GM12892 (cell line): ENCODE measurements around the gene RTN1.

Experiments
- POLR2A ChIP-seq: IDR thresholded peaks from 2 replicates; pipeline ENCODE4 v1.6.1; 2011; ENCODE audit warnings: low read depth, low read length, control low read depth
- POLR2AphosphoS5 ChIP-seq: IDR thresholded peaks from 2 replicates; pipeline ENCODE4 v1.6.1; 2011; ENCODE audit warnings: low read depth, low read length, control low read depth
- TAF1 ChIP-seq: IDR thresholded peaks from 2 replicates; pipeline ENCODE4 v1.6.1; 2011; ENCODE audit warnings: low read depth, mild to moderate bottlenecking, control low read depth, low read length, borderline replicate concordance

GRCh38 chr14:59638885-59639284 is 231.7 kb downstream of the RTN1 start:
- TF ChIP-seq POLR2A = no peak
- TF ChIP-seq POLR2AphosphoS5 = no peak
- TF ChIP-seq TAF1 = no peak
